HEK293 (cell line): Measurements from ENCODE around the gene TAAR9.

Experiments used
- CTCF ChIA-PET: fragments of 350-600 bp; formaldehyde crosslinking; extraction: SDS; loops from one replicate; lab custom pipeline; 2021; ENCODE audit warnings: antibody characterized with exemption; lab: Yijun Ruan, JAX
- POLR2A ChIA-PET: fragments of 300-600 bp; formaldehyde crosslinking; extraction: SDS; loops from one replicate; lab custom pipeline; 2020; ENCODE audit warnings: antibody characterized with exemption, inconsistent platforms; lab: Yijun Ruan, JAX
- H3K27ac ChIP-seq: fragments of 200-500 bp; sonication (Bioruptor generic); 2 replicates; pipeline ENCODE4 v1.5.1; 2014; ENCODE audit warnings: low read depth, low read length, control low read depth, inconsistent platforms; ENCODE audit errors: extremely low read depth
- H3K36me3 ChIP-seq, 2 experiments: fragments of 200-500 bp in 1 of 2; sonication (Bioruptor generic) in 1 of 2; 1 replicate in 1 of 2; 2 replicates in 1 of 2; pipeline ENCODE4 v1.5.1; 2014 to 2017; ENCODE audit warnings: inconsistent platforms in 2 of 2, low read length in 2 of 2; ENCODE audit not compliant: control insufficient read depth in 2 of 2, insufficient read depth in 1 of 2
- H3K4me1 ChIP-seq: fragments of 200-500 bp; sonication (Bioruptor generic); 2 replicates; pipeline ENCODE4 v1.5.1; 2014; ENCODE audit warnings: mild to moderate bottlenecking, low read length, inconsistent platforms; ENCODE audit not compliant: control insufficient read depth, insufficient read depth
- H3K4me3 ChIP-seq: 2 replicates; pipeline ENCODE4 v1.5.1; 2011; ENCODE audit warnings: low read depth, mild to moderate bottlenecking, control low read depth, low read length, moderate library complexity
- H3K9me3 ChIP-seq: fragments of 200-500 bp; sonication (Bioruptor generic); 2 replicates; pipeline ENCODE4 v1.5.1; 2014; ENCODE audit warnings: low read depth, low read length, inconsistent platforms; ENCODE audit not compliant: control insufficient read depth, insufficient read depth
- GLI2 ChIP-seq: fragments of 450-650 bp; formaldehyde crosslinking; IDR thresholded peaks from 2 replicates; pipeline ENCODE4; 2017; ENCODE audit warnings: missing biosample characterization, missing genetic modification characterization, low read depth, borderline replicate concordance
- KLF16 ChIP-seq: fragments of 450-650 bp; formaldehyde crosslinking; IDR thresholded peaks from 2 replicates; pipeline ENCODE4 v1.5.1; 2017; ENCODE audit warnings: missing biosample characterization, missing genetic modification characterization
- OSR2 ChIP-seq: fragments of 450-650 bp; formaldehyde crosslinking; IDR thresholded peaks from 2 replicates; pipeline ENCODE4 v1.5.1; 2016; ENCODE audit warnings: missing biosample characterization, missing genetic modification characterization
- ZBTB1 ChIP-seq: fragments of 450-650 bp; formaldehyde crosslinking; IDR thresholded peaks from 2 replicates; pipeline ENCODE4 v1.5.1; 2016; ENCODE audit warnings: missing biosample characterization, missing genetic modification characterization
- ZNF112 ChIP-seq: fragments of 450-650 bp; formaldehyde crosslinking; IDR thresholded peaks from 2 replicates; pipeline ENCODE4 v1.5.0; 2017; ENCODE audit warnings: missing biosample characterization, missing genetic modification characterization
- ZNF292 ChIP-seq: fragments of 450-650 bp; formaldehyde crosslinking; IDR thresholded peaks from 2 replicates; pipeline ENCODE4 v1.5.1; 2016; ENCODE audit warnings: low read depth, missing biosample characterization, missing genetic modification characterization, borderline replicate concordance
- ZNF416 ChIP-seq: fragments of 450-650 bp; formaldehyde crosslinking; IDR thresholded peaks from 2 replicates; pipeline ENCODE4 v1.5.1; 2016; ENCODE audit warnings: missing biosample characterization, missing genetic modification characterization
- ZNF548 ChIP-seq: fragments of 450-650 bp; formaldehyde crosslinking; IDR thresholded peaks from 2 replicates; pipeline ENCODE4 v1.5.1; 2016; ENCODE audit warnings: missing biosample characterization, missing genetic modification characterization
- ZNF629 ChIP-seq: fragments of 450-650 bp; formaldehyde crosslinking; IDR thresholded peaks from 2 replicates; pipeline ENCODE4 v1.5.1; 2017; ENCODE audit warnings: missing biosample characterization, missing genetic modification characterization
- ZNF660 ChIP-seq: fragments of 450-650 bp; IDR thresholded peaks from 2 replicates; pipeline ENCODE4 v1.5.1; 2018; ENCODE audit warnings: missing biosample characterization, mild to moderate bottlenecking, missing genetic modification characterization
- TF ChIP-seq, protein P1 (sequence below): fragments of 450-650 bp; formaldehyde crosslinking; IDR thresholded peaks from 2 replicates; pipeline ENCODE4 v1.5.1; 2016; ENCODE audit warnings: missing biosample characterization, missing genetic modification characterization, borderline replicate concordance
- TF ChIP-seq, protein P2 (sequence below): fragments of 450-650 bp; formaldehyde crosslinking; IDR thresholded peaks from 2 replicates; pipeline ENCODE4 v1.5.1; 2016; ENCODE audit warnings: missing biosample characterization, missing genetic modification characterization, borderline replicate concordance
- TF ChIP-seq, protein P3 (sequence below): fragments of 450-650 bp; formaldehyde crosslinking; conservative IDR thresholded peaks from 2 replicates; pipeline ENCODE4 v1.5.1; 2016; ENCODE audit warnings: low read depth, missing biosample characterization, missing genetic modification characterization

The TAAR9 gene

DNA sequence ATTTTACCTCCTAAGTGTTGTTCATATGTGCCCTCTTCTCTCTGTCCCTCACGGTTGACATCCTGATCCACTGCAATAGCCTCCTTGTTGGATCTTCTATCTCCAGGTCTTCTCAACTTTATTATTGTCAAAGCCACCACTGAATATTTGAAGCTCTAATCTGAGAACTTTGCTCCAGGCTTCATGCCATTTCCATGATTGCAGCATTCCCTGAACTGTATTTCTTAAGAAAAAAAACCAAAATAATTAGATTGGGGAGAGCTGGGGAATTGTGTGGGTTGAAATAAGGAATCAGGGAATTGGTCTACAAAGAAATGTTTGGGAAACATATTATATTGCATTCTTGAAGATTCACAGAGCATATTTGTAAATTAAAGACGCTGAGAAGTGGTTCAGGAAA lies 22.7 kb upstream of the TAAR9 start:
- no peak overlapping the region for H3K27ac ChIP-seq
- ChIA-PET POLR2A (no interaction called here), CTCF (interaction anchor here (1.0 to 1.6 kb wide), 3 partner anchors 15 to 236 kb away, joined by 3 to 14 read pairs (median 3); no protein-coding TSS in a partner anchor)
- no peak for TF ChIP-seq GLI2 (tag by site-specific recombination)
- no peak for TF ChIP-seq KLF16 (tag by site-specific recombination)
- H3K9me3 ChIP-seq: no peaks in the 10 kb centered on the region
- peaks cover 5% of the 10 kb centered on the region for H3K4me1 ChIP-seq
- no peaks in the 10 kb centered on the region for H3K36me3 ChIP-seq
- no peak overlapping the region for H3K4me3 ChIP-seq

DNA sequence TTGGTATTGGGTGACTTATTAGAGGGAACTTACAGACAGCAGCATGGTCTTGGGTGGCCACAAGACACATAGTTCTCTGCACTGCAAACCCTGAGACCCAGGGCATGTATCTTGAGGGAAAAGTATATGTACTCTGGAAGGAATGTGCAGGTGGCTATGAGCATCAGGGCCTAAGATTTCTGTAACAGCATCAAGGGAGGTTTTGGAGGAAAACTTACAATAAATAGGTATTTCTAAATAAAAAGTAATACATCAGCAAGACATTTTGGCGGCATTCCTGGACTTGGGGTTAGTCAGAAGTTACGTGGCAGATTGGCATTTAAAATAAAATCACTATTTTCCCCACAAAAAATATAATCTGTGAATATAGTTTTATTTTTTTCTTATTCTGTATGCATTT lies 17.1 kb upstream of the TAAR9 start:
- Histone ChIP-seq H3K4me3 (no peak overlapping the region), H3K36me3 (no peaks in the 10 kb centered on the region)
- CTCF ChIA-PET: no interaction called here
- TF ChIP-seq ZNF629 (tag by site-specific recombination) (no peak), ZBTB1 (tag by site-specific recombination) (no peak), ZNF112 (tag by site-specific recombination) (no peak), ZNF416 (tag by site-specific recombination) (no peak), ZNF548 (tag by site-specific recombination) (no peak), ZNF660 (tag by site-specific recombination) (no peak), ZNF292 (tag by site-specific recombination) (no peak), OSR2 (tag by site-specific recombination) (no peak)
- TF ChIP-seq, protein P1, sequence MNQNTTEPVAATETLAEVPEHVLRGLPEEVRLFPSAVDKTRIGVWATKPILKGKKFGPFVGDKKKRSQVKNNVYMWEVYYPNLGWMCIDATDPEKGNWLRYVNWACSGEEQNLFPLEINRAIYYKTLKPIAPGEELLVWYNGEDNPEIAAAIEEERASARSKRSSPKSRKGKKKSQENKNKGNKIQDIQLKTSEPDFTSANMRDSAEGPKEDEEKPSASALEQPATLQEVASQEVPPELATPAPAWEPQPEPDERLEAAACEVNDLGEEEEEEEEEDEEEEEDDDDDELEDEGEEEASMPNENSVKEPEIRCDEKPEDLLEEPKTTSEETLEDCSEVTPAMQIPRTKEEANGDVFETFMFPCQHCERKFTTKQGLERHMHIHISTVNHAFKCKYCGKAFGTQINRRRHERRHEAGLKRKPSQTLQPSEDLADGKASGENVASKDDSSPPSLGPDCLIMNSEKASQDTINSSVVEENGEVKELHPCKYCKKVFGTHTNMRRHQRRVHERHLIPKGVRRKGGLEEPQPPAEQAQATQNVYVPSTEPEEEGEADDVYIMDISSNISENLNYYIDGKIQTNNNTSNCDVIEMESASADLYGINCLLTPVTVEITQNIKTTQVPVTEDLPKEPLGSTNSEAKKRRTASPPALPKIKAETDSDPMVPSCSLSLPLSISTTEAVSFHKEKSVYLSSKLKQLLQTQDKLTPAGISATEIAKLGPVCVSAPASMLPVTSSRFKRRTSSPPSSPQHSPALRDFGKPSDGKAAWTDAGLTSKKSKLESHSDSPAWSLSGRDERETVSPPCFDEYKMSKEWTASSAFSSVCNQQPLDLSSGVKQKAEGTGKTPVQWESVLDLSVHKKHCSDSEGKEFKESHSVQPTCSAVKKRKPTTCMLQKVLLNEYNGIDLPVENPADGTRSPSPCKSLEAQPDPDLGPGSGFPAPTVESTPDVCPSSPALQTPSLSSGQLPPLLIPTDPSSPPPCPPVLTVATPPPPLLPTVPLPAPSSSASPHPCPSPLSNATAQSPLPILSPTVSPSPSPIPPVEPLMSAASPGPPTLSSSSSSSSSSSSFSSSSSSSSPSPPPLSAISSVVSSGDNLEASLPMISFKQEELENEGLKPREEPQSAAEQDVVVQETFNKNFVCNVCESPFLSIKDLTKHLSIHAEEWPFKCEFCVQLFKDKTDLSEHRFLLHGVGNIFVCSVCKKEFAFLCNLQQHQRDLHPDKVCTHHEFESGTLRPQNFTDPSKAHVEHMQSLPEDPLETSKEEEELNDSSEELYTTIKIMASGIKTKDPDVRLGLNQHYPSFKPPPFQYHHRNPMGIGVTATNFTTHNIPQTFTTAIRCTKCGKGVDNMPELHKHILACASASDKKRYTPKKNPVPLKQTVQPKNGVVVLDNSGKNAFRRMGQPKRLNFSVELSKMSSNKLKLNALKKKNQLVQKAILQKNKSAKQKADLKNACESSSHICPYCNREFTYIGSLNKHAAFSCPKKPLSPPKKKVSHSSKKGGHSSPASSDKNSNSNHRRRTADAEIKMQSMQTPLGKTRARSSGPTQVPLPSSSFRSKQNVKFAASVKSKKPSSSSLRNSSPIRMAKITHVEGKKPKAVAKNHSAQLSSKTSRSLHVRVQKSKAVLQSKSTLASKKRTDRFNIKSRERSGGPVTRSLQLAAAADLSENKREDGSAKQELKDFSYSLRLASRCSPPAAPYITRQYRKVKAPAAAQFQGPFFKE (tag by site-specific recombination): no peak
- TF ChIP-seq, protein P2, sequence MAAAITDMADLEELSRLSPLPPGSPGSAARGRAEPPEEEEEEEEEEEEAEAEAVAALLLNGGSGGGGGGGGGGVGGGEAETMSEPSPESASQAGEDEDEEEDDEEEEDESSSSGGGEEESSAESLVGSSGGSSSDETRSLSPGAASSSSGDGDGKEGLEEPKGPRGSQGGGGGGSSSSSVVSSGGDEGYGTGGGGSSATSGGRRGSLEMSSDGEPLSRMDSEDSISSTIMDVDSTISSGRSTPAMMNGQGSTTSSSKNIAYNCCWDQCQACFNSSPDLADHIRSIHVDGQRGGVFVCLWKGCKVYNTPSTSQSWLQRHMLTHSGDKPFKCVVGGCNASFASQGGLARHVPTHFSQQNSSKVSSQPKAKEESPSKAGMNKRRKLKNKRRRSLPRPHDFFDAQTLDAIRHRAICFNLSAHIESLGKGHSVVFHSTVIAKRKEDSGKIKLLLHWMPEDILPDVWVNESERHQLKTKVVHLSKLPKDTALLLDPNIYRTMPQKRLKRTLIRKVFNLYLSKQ (tag by site-specific recombination): no peak
- TF ChIP-seq, protein P3, sequence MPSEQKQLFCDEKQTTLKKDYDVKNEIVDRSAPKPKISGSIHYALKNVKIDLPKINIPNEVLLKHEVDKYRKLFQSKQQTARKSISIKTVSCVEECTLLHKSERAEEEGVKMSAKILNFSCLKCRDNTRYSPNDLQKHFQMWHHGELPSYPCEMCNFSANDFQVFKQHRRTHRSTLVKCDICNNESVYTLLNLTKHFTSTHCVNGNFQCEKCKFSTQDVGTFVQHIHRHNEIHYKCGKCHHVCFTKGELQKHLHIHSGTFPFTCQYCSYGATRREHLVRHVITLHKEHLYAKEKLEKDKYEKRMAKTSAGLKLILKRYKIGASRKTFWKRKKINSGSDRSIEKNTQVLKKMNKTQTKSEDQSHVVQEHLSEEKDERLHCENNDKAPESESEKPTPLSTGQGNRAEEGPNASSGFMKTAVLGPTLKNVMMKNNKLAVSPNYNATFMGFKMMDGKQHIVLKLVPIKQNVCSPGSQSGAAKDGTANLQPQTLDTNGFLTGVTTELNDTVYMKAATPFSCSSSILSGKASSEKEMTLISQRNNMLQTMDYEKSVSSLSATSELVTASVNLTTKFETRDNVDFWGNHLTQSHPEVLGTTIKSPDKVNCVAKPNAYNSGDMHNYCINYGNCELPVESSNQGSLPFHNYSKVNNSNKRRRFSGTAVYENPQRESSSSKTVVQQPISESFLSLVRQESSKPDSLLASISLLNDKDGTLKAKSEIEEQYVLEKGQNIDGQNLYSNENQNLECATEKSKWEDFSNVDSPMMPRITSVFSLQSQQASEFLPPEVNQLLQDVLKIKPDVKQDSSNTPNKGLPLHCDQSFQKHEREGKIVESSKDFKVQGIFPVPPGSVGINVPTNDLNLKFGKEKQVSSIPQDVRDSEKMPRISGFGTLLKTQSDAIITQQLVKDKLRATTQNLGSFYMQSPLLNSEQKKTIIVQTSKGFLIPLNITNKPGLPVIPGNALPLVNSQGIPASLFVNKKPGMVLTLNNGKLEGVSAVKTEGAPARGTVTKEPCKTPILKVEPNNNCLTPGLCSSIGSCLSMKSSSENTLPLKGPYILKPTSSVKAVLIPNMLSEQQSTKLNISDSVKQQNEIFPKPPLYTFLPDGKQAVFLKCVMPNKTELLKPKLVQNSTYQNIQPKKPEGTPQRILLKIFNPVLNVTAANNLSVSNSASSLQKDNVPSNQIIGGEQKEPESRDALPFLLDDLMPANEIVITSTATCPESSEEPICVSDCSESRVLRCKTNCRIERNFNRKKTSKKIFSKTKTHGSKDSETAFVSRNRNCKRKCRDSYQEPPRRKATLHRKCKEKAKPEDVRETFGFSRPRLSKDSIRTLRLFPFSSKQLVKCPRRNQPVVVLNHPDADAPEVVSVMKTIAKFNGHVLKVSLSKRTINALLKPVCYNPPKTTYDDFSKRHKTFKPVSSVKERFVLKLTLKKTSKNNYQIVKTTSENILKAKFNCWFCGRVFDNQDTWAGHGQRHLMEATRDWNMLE (tag by site-specific recombination): no peak
- TF ChIP-seq, all 188 proteins: peak for 0
- Histone ChIP-seq H3K9me3 (no peaks in the 10 kb centered on the region), H3K4me1 (no peaks in the 10 kb centered on the region), H3K27ac (no peak overlapping the region)
- POLR2A ChIA-PET: no interaction called here
